ENCODE measurements around the gene HSPA14. TPM values are rescaled to one million over a fixed set of nuclear protein-coding genes. Genes with fewer than 3 reads are reported as not detected.
"Not testable (repeated sequence)": the region's sequence is repeated elsewhere in the genome, so short reads cannot be mapped to it uniquely, and the experiment has no call there.

The HSPA14 gene
- total RNA-seq, 2 experiments from 2014 or later: 45.9 to 50.5 TPM

DNA sequence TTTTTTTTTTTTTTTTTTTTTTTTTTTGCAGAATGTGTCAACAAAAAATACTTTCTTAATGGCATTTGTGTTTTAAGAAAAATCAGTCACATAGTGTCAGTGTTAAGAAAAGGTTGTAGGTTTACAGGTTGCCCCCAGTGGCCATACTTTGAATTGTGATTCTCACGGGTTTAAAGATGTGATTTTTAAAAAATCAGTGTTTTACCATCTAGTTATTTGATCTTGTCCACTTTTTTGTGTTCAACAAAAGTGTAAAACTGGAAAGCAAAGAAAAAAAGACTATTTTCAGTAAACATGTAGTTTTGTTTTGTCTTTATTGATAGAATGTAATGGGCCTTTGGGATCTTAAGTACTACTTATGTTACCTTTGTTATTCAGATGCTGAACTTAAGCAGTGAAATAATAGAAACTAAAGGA lies 66.2 kb downstream of the HSPA14 start:
- Mint-ChIP-seq H3K4me1 (peaks cover 6% of the 10 kb centered on the region), H3K27me3 (no peaks in the 10 kb centered on the region), H3K4me3 (no peak overlapping the region), H3K36me3 (peaks cover 46% of the 10 kb centered on the region), H3K27ac (no peak overlapping the region), H3K9me3 (peaks cover 4% of the 10 kb centered on the region)
- DNase-seq: no peak

GRCh38 chr10:14904864-14905263 lies 66.8 kb downstream of the HSPA14 start:
- H3K27ac Mint-ChIP-seq: no peak overlapping the region
- H3K36me3 Mint-ChIP-seq: peaks cover 47% of the 10 kb centered on the region
- peaks cover 6% of the 10 kb centered on the region for H3K4me1 Mint-ChIP-seq

GRCh38 chr10:14905890-14906289 lies 67.8 kb downstream of the HSPA14 start:
- Mint-ChIP-seq H3K36me3 (peaks cover 56% of the 10 kb centered on the region), H3K4me3 (no peak overlapping the region), H3K4me1 (peaks cover 6% of the 10 kb centered on the region), H3K27ac (no peak overlapping the region), H3K9me3 (peaks cover 4% of the 10 kb centered on the region), H3K27me3 (no peaks in the 10 kb centered on the region)
- DNase-seq: no peak

More at GRCh38 chr10:14904864-14905263, 66.8 kb downstream of the HSPA14 start:
- no peaks in the 10 kb centered on the region for H3K27me3 Mint-ChIP-seq
- peaks cover 4% of the 10 kb centered on the region for H3K9me3 Mint-ChIP-seq
- no peak for DNase-seq
- H3K4me3 Mint-ChIP-seq: no peak overlapping the region

DNA sequence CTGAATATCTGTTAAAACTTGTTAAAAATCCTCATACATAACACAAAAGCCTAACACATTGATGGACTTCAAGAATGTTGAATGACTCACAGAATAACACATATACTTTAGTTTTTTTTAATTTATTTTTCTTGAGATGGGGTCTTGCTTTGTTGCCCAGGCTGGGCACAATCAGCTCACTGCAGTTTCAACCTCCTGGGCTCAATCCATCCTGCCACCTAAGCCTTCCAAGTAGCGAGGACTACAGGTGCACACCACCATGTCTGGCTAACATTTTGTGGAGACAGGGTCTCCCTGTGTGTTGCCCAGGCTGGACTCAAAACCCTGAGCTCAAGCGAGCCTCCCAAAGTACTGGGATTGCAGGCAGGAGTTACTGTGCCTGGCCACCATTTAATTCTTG lies 68.7 kb downstream of the HSPA14 start:
- H3K27me3 Mint-ChIP-seq: no peaks in the 10 kb centered on the region
- no peak overlapping the region for H3K27ac Mint-ChIP-seq
- DNase-seq: no peak
- H3K36me3 Mint-ChIP-seq: peaks cover 64% of the 10 kb centered on the region
- H3K4me1 Mint-ChIP-seq: peaks cover 6% of the 10 kb centered on the region
- peaks cover 4% of the 10 kb centered on the region for H3K9me3 Mint-ChIP-seq
- no peak overlapping the region for H3K4me3 Mint-ChIP-seq

- peaks cover 67% of the 10 kb centered on the region for H3K36me3 Mint-ChIP-seq
- H3K4me3 Mint-ChIP-seq, H3K9me3 Mint-ChIP-seq, H3K27me3 Mint-ChIP-seq, DNase-seq, H3K27ac Mint-ChIP-seq, H3K4me1 Mint-ChIP-seq: not testable (repeated sequence)
These were observed 69.5 kb downstream of the HSPA14 start for GRCh38 chr10:14907591-14907990.

- DNase-seq: no peak
- H3K4me1 Mint-ChIP-seq: peaks cover 6% of the 10 kb centered on the region
- peaks cover 79% of the 10 kb centered on the region for H3K36me3 Mint-ChIP-seq
- no peaks in the 10 kb centered on the region for H3K27me3 Mint-ChIP-seq
- peaks cover 4% of the 10 kb centered on the region for H3K9me3 Mint-ChIP-seq
- no peak overlapping the region for H3K4me3 Mint-ChIP-seq
- H3K27ac Mint-ChIP-seq: no peak overlapping the region
These were observed 71.0 kb downstream of the HSPA14 start for GRCh38 chr10:14909101-14909500.

GRCh38 chr10:14910953-14911352 lies 72.8 kb downstream of the HSPA14 start:
- Mint-ChIP-seq H3K9me3 (peaks cover 4% of the 10 kb centered on the region), H3K4me1 (peaks cover 6% of the 10 kb centered on the region), H3K27me3 (no peaks in the 10 kb centered on the region), H3K36me3 (peaks cover 79% of the 10 kb centered on the region), H3K4me3 (no peak overlapping the region), H3K27ac (peak overlapping the region; percentile 1)
- no peak for DNase-seq

GRCh38 chr10:14911801-14912200 lies 73.7 kb downstream of the HSPA14 start:
- H3K36me3 Mint-ChIP-seq: peaks cover 85% of the 10 kb centered on the region
- no peak overlapping the region for H3K4me3 Mint-ChIP-seq
- no peak overlapping the region for H3K27ac Mint-ChIP-seq
- H3K9me3 Mint-ChIP-seq: peaks cover 8% of the 10 kb centered on the region
- H3K27me3 Mint-ChIP-seq: no peaks in the 10 kb centered on the region
- H3K4me1 Mint-ChIP-seq: peaks cover 6% of the 10 kb centered on the region
- no peak for DNase-seq

GRCh38 chr10:14916600-14916999 lies 78.5 kb downstream of the HSPA14 start:
- no peak overlapping the region for H3K4me3 Mint-ChIP-seq
- H3K9me3 Mint-ChIP-seq: peaks cover 10% of the 10 kb centered on the region
- no peak overlapping the region for H3K27ac Mint-ChIP-seq

DNA sequence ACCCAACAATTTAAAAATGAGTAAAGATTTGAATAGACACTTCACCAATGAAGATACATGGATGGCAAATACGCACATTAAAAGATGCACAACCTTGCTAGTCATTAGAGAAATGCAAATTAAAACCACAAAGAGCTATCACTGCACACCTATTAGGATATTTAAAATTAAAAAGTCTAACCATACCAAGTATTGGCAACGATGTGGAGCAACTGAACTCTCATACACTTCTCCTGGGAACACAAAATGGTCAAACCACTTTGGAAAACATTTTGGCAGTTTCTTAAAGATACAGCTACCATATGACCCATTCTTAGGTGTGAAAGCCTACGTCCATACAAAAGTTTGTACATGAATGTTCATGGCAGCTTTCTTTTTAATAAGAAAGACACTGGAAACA lies 79.7 kb downstream of the HSPA14 start:
- Mint-ChIP-seq H3K27me3 (no peaks in the 10 kb centered on the region), H3K9me3 (peaks cover 10% of the 10 kb centered on the region), H3K4me3 (no peak overlapping the region), H3K27ac (no peak overlapping the region), H3K4me1 (peaks cover 13% of the 10 kb centered on the region), H3K36me3 (peaks cover 88% of the 10 kb centered on the region)
- DNase-seq: no peak

More at GRCh38 chr10:14916600-14916999, 78.5 kb downstream of the HSPA14 start:
- Mint-ChIP-seq H3K4me1 (peaks cover 13% of the 10 kb centered on the region), H3K27me3 (no peaks in the 10 kb centered on the region), H3K36me3 (peaks cover 87% of the 10 kb centered on the region)
- no peak for DNase-seq

- no peak for DNase-seq
- Mint-ChIP-seq H3K4me1 (peaks cover 13% of the 10 kb centered on the region), H3K27ac (no peak overlapping the region), H3K36me3 (peaks cover 79% of the 10 kb centered on the region), H3K9me3 (peaks cover 10% of the 10 kb centered on the region), H3K27me3 (no peaks in the 10 kb centered on the region), H3K4me3 (no peak overlapping the region)
These were observed 80.9 kb downstream of the HSPA14 start for GRCh38 chr10:14918964-14919363.

Other genes with a start within 250 kb of the HSPA14 start
- gene FAM107B, start 63.4 kb upstream of the HSPA14 start, total RNA-seq: 100 to 1,000 TPM; 195 to 203 TPM
- gene CDNF, start 269 bp upstream of the HSPA14 start, total RNA-seq: 1 to 10 TPM in 1 of 2 experiments, under 1 TPM in 1; 0.96 to 1.6 TPM
- gene MSANTD7, start within 50 bp of the HSPA14 start, total RNA-seq: 10 to 100 TPM; 26.4 to 26.5 TPM
- gene SUV39H2, start 40.6 kb downstream of the HSPA14 start, total RNA-seq: 10 to 100 TPM; 43.8 to 46.0 TPM
- gene DCLRE1C, start 115.8 kb downstream of the HSPA14 start, total RNA-seq: 10 to 100 TPM; 19.8 to 21.4 TPM
- gene MEIG1, start 121.1 kb downstream of the HSPA14 start, total RNA-seq: 1 to 10 TPM in 1 of 2 experiments, under 1 TPM in 1; 0.92 to 1.1 TPM
- gene OLAH, start 205.6 kb downstream of the HSPA14 start, total RNA-seq: 1 to 10 TPM; 1.2 to 2.0 TPM

Data from activated naive CD8-positive, alpha-beta T cell treated with anti-CD3 and anti-CD28 coated beads for 36 hours (primary cell).